AML-193 (cell line): ENCODE measurements around the gene POLR1E.
"Not testable (repeated sequence)": the region's sequence is repeated elsewhere in the genome, so short reads cannot be mapped to it uniquely, and the experiment has no call there.

Source experiments
- DNase-seq, 2 experiments: peaks; one replicate each; lab custom pipeline; 2025; lab: John Stamatoyannopoulos, UW

The POLR1E gene

DNA sequence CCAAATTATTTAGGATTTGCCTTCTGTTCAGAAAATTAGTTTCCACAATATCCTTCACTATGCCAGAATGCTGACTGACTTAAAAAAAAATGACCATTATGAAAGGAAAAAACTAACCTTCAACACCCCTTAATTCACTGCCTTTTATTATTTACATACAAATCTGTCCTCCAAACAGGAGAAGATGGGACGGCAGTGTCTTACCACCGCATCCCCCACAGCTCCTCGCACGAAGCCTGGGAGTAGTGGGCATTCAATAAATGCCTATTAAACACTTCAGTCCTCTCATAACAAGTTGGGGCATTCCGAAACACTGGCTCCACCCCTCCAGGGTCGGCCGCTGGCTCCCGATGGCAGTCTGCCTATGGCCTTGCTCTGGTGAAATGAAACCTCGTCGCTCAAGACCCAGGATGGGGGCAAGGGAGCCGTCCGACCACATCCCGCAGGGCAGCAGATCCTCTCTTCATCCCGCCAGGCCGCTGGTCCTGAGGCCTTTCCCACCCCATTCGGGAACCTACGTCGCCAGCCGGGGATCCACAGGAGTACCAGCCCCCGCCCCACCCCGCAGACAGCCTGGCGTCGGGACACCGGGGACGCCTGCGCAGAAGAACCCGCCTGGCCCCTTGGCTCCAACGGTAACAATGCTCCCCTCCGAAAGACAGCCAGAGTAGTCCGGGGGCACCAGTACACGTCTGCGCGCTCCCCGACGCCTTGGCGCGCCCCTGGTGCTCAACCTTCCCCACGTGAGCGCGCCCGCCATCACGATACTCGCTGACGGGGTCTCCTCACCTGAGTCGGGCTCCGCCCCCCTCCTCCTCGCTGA lies 21.1 kb upstream of the POLR1E start:
- DNase-seq, result peak; percentile 47 to 54

DNA sequence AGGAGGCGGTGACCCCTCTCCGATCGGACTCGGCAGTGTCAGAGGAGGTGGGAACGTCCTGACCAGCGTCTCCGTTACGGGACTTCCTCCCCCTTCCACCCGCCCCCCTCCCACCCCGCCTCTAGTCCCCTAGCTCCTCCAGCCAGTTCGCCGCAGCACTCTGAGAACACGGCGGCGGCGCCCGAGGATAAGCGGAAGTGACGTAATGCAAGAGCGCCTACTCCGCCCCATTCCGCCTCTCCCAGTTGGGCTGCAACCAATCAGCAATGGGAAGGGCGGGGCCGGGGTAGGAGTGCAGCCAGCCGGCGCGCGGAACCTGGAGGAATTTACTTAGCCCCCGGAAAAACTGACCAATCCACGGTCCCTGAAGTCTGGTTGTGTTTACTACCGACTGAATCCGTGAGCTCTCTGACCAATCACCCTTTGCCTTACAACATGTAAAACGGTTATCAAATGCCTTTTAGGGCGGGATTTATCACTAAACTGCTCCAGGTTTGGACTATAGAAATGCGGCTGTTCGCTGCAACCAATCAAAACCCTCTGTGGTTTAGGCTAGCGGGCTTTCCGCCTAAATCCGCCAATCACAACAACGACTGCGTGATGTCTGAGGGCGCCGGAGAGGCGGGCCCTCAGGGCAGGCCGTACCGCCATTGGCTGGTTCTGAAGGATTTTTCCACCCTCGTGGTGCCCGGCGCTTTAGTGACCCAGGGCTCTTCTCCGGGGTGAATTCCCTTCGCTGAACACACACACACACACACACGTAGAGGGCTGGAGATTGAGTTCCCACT lies 20.3 kb upstream of the POLR1E start, which contains the start of gene ZBTB5:
ZBTB5 (minus strand) TSS at position 202 of the 788 bp plus-strand sequence. CDS start 22,899 bp downstream, outside the sequence.
- DNase-seq, result peak; percentile 99 to 100

DNA sequence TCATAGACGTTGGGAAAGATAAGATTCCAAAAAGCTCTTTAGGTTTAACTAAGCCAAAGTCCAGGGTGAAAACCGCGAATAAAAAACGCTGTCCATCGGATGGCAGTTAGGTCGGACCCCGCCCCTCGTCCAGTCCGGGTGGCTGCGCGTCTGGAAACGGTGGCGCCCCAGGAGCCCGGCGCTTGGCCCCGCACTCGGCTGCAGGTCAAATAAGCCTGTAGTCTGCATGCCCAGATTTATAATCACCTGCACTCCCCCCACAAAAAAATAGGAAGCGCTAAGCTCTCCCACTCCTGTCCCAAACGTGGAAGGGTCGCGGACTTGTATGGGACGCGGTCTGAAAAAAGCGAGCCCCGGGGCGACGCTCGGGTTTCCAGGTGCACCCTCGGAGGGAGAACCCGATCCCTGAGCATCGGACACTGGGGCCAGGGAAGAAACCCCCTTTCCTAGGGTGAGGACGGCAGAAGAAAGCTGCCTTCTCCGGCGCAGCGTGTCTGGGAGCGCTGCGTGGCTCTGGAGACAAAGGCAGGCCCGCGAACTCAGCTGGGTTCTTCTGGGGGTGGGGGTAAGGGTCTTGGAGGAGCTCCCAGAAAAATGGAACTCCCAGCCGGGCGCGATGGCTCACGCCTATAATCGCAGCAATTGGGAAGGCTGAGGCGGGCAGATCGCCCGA lies 19.6 kb upstream of the POLR1E start:
- DNase-seq, result no peak

DNA sequence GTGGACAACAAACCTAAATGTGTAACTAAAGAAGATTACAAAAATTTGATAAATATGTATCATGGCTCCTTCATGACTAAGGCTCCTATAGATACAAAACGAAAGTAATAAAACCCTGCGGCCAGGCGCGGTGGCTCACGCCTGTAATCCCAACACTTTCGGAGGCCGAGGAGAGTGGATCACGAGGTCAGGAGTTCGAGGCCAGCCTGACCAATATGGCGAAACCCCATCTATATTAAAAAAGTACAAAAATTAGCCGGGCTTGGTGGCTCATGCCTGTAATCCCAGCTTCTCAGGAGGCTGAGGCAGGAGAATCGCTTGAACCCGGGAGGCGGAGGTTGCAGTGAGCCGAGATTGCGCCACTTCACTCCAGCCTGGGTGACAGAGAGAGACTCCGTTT lies 18.2 kb upstream of the POLR1E start:
- DNase-seq, result not testable (repeated sequence)

DNA sequence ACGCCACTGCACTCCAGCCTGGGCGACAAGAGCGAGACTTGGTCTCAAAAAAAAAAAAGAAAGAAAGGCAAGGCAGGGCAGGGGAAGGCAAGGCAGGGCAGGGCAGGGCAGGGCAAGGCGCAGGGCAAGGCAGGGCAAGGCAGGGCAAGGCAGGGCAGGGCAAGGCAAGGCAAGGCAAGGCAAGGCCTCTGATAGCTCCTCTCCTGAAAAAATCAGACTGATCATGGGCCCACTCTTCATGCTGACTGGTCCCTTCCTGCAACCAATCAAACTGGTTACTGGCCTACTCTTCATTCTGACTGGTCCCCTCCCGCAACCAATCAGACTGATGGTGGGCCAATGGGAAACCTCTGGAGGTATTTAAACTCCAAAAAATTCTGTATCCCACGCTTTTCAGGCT lies 17.1 kb upstream of the POLR1E start:
- no peak for DNase-seq

DNA sequence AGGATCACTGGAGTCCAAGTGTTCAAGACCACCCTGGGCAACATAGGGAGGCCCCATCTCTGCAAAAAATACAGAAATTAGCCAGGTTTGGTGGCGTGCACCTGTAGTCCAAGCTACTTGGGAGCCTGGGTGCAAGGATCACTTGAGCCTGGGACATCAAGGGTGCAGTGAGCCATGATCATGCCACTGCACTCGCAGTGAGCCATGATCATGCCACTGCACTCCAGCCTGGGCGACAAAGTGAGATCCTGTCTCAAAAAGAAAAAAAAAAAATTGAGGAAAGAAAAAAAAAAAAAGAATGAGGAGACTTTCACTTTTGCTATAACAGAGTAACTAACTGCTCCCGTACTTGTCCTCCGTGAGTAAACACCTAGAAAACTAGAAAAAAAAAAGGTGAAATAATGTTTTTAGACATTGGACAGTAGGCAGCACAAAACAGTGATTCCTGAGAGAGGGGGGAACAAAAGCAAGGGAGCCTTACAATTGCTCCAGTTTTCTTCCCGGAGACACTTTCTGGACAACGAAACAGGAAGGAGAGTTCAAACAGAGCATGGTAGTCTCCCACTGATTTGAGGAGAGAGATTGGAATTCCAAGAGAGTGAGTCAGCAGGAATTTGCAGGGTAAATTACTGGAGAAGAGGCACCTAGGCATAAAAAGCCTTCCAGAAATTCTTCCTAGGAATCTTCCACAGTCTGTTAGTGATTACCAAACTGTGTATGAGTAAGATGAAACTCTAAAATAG lies 13.6 kb upstream of the POLR1E start:
- no peak for DNase-seq

DNA sequence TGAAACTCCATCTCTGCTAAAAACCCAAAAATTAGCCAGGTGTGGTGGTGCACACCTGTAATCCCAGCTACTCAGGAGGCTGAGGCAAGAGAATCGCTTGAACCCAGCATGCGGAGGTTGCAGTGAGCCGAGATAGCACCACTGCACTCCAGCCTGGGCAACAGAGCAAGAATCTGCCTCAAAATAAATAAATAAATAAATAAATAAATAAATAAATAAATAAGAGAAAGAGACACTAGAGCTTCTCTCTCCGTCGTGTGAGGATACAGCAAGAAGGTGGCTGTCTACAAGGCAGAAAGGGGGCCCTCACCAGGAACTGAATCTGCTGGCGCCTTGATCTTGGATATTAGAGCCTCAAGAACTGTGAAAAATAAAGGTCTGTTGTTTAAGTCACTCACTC lies 11.8 kb upstream of the POLR1E start:
- DNase-seq, result not testable (repeated sequence)

DNA sequence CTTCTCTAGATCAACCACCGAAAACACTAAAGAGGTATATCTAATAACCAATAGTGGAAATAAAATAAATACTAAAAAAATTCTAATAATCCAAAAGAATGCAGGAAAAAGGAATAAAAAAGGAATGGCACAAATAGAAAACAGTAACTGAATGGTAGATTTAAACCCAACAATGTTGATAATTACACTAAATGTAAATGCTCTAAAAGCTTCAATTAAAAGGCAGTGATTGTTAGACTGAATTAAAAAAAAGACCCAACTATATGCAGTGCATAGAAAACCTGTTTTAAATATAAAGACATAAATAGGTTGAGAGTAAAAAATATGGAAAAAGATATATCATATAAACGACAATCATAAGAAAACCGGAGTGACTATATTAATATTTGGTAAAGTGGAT lies 11.3 kb upstream of the POLR1E start:
- DNase-seq, result no peak

DNA sequence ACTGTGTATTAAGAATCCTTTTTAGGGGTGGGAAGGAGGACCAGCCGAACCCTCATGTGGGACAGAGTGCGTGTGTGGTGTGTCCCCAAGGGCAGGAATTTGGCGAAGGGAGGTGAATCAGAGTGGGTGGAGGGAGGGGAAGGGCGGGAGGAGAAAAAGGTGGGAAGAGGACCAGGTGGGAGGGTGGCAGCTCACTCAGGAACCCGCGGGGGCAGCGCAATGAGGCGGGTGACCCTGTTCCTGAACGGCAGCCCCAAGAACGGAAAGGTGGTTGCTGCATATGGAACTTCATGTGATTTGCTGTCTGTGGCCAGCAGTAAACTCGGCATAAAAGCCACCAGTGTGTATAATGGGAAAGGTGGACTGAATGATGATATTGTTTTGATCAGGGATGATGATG lies 8.8 kb upstream of the POLR1E start:
- no peak for DNase-seq

DNA sequence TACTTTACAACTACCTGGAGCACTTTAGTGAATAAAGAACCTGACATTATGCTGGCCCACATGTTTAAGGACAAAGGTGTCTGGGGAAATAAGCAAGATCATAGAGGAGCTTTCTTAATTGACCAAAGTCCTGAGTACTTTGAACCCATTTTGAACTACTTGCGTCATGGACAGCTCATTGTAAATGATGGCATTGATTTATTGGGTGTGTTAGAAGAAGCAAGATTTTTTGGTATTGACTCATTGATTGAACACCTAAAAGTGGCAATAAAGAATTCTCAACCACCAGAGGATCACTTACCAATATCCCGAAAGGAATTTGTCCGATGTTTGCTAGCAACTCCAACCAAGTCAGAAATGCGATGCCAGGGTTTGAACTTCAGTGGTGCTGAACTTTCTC lies 8.3 kb upstream of the POLR1E start:
- DNase-seq, result not testable (repeated sequence)

DNA sequence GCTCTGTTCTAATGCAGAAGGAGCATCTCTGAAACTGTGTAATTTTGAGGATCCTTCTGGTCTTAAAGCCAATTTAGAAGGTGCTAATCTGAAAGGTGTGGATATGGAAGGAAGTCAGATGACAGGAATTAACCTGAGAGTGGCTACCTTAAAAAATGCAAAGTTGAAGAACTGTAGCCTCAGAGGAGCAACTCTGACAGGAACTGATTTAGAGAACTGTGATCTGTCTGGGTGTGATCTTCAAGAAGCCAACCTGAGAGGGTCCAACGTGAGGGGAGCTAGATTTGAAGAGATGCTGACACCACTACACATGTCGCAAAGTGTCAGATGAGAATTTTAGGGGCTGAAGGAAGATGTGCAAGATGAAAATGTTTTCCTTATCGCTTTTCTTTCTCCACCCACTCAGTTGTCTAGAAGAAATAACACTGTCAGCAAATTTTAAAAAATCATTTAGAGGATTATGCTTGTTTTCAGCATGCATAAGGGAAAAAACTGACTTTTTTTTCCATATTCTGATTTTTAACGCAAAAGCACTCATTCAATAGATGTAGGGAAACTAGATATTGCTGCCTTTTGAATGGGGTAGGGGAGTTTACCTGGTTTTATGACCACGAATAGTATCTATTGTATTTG lies 7.6 kb upstream of the POLR1E start:
- not testable (repeated sequence) for DNase-seq

DNA sequence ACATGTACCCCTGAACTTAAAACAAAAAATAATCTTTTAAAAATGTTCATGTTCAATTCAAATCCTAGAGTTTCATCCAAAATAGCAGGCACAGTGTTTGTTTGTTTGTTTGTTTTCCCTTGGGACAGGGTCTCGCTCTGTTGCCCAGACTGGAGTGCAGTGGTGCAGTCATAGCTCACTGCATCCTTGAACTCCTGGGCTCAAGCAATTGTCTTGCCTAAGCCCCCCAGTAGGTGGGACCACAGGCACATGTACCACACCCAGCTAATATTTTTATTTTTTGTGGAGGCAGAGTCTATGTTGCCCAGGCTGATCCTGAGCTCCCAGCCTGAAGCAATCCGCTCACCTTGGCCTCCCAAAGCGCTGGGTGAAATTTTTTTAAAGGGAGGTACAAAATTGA lies 5.0 kb upstream of the POLR1E start:
- DNase-seq, result no peak

DNA sequence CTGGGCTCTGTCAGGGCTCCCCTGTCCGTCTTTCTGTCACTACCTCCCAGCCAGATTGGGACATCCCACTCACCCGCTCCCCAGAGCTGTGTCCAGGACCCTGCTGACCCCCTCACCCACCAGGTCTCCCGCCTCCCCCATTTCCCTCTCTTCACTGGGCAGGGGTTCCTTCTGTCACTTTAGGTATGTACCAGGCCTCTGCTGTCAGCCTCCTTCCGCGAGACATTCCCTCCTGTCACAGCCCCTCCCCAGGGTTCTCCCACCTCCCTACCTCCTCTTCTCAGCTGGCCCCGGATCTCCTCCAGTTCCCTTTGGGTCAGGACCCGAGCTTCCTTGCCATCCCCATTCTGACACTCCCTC lies 488 bp downstream of the POLR1E start:
- no peak for DNase-seq

DNA sequence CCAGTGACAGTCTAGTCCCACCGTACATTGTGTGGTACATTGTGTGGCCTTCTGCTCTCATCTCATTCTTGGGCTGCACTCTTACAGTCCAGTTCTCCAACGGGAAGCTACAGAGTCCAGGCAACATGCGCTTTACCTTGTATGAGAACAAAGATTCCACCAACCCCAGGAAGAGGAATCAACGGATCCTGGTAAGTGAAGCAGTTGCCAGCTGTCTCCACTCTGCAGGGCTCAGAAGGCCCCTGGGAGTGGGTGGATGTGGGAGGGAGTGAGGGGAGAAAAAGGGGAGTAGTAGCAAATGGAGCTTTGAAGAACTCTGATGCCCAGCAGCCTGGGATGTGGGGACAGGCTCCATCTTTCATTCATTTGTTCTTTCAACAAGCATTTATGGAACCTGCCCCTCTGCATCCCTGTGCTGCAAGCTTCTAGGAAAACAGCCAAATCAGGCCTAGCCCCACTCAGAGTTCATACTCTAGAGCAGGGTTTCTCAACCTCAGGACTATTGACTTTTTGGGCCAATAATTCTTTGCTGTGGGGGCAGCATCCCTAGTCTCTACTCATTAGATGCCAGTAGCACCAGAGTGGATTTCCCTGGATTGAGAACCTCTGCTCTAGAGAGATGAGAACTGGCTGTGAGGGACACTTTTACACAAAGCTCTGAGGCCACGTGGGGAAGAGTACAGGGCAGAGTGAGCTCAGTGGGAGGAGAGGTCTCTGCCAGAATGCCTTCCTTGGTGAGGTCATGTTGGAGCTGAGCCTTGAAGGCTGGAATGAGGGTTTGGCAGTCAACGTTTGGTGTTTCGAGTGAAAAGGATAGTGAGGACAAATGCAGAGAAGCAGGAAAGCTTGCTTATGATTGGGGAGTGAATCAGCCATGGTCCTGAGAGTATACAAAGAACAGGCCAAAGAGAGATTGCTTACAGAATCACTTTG lies 1.1 kb downstream of the POLR1E start:
- DNase-seq, result peak in 1 of 2 experiments; percentile 15

DNA sequence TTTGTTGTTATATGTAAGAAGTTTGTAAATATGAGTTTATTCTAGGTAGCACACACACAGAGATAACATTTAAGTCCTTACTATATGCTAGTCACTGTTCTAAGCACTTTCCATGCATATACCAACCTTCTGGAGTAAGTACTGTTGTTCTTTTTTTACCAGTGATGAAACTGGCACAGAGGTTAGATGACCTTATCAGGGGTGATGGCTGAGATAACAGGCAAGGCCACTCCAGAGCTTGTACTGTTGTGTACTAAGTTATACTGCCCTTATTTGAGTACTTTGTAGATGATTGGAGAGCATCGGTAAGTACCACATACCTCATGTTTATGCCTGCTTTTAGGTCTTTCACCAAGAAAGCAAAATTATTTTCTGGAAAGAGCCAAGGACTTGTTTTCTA lies 6.2 kb downstream of the POLR1E start:
- no peak for DNase-seq

DNA sequence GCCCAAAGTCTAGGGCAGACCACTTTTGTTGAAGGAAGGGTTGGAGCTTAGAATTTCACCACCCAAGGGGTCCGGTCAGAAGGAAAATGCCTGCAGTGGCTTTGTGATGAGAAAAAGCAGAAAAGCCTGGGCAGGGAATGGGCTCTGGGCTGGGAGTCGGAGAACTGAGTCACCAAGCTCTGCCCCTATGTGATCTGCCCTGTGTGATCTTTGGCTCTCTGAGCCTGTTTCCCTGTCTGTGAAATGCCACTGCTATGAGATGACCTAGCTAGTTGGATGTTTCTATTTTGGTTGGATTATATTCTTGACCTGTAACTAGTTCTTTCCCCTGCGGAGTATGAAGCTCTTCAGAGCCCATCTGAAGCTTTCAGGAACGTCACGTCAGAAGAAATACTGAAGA lies 9.8 kb downstream of the POLR1E start:
- no peak for DNase-seq

DNA sequence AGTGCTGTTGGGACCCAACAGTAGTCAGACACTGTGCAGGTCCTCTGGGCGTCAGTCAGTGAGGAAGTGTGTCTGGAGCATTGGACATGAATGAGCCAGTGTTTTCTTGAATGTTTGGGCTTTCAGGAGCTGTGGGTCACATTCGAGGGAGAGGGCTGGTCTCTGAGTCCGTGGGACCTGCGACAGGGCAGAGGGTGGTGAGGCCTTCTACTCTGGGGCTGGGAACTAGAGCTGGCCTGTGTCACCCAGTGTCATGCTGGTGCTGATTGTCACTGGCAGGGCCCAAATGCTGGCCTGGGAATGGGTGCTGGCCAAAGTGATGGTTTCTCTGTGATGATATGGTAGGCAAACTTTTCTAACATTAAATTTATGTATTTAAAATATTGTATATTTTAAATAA lies 10.3 kb downstream of the POLR1E start:
- DNase-seq, result no peak

DNA sequence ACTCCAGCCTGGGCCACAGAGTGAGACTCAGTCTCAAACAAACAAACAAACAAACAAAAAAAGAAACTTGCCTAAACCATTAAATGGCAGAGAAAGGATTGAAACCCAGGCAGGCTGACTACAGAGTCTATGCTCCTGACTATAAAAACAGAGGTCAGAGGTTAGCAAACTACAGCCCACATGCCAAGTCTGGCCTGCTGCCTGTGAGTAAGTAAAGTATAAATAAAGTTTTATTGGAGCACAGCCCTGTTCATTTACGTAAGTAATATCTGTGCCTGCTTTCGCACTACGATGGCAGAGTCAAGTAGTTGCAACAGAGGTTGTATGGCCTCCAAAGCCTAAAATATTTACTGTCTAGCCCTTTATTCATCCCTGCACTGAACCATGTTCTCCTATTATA lies 11.6 kb downstream of the POLR1E start:
- no peak for DNase-seq

DNA sequence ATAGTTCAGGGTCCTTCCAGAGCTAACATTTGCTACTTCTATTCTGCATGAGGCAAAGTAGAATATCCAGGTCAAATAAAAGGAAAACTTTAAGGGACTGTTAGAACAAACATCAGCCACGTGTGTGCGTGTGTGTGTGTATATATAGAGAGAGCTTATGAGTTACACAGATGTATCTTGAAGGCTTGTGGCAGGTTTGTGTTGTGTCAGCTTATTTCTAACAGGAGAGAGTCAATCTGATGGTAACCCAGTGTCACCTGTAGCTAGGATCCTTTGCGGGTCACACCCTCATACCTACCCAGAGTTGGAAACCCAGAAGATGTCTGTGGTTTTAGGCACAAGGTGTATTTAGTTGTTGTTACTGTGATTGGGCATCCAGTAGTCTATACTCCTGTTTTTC lies 12.7 kb downstream of the POLR1E start:
- DNase-seq, result no peak

DNA sequence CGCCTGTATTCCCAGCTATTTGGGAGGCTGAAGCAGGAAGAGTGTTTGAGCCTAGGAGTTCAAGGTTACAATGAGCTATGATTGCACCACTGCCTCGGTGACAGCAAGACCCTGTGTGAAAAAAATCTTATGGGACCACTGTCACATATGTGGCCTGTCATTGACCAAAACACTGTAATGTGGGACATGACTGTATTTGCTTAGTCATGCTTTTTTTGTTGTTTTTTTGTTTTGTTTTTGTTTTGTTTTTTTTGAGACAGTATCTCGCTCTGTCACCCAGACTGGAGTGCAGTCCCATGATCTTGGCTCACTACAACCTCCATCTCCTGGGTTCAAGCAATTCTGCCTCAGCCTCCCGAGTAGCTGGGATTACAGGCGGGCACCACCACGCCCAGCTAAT lies 13.5 kb downstream of the POLR1E start:
- DNase-seq, result no peak
